DLD1 (cell line): ENCODE measurements around the gene CLCN2.

ENCODE experiments used
- in situ Hi-C: cut with HindIII; loops from 2 replicates; pipeline ENCODE4 v1.10.0; 2017; ENCODE audit warnings: low sequenced_read_pairs

CLCN2 gene

DNA sequence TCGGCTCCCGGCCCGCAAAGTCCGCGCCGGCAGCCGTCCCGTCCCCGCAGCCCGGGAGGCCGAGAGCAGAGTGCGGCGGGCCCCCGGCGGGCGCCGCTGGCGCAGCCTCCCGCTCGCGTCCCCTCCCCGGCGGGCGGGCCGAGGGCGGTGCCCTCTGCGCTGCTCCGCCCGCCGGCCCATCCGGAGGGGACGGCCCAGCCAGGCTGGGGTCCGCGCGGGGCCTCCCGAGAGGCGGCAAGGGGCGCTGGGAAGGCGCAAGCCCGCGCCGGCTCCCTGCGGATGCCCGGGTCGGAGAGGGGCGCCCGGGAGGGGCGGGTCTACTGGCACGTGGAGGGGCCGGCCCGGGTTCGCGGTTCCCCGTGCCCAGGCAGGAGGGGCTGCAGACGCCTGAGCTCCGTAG lies at the start of gene CLCN2, which contains the start of gene POLR2H:
Gene CLCN2, minus strand, starts transcription at position 74 of the 400 bp plus-strand sequence. CDS start 126 bp downstream, outside the sequence.
Gene POLR2H, plus strand, starts transcription at position 179 of the 400 bp plus-strand sequence. CDS start 1,783 bp downstream, outside the sequence.
- in situ Hi-C loops, result loop anchor here (25.0 kb wide), 1 partner anchor 176 kb away; no protein-coding TSS in a partner anchor

DNA sequence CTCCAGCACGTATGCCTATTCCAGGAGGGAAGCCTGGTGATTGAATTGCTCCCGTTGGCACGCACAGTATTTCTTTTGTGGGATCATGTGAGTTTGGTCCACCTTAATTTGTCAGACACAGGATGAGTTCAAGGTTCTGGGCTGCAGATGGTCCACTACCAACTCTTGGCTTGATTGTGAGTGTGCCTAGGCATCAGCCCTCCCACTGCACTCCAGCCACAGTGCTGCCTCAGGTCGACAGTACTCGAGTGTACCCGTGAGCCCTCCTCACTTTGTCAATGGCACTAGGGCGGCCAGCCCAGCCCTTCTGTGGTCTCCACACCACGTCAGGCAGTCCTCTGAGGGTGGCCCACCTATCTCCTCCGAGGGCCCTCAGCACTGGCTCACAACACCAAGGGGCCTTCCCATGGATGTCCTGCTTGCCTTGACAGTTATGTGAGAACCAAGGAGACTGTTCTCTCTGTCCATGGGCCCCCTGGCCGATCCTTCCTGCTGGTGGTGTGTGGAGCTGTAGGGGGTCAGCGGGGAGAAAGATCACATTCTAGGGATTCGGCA lies 48.6 kb upstream of the CLCN2 start:
- in situ Hi-C loops, result no loop called here

DNA sequence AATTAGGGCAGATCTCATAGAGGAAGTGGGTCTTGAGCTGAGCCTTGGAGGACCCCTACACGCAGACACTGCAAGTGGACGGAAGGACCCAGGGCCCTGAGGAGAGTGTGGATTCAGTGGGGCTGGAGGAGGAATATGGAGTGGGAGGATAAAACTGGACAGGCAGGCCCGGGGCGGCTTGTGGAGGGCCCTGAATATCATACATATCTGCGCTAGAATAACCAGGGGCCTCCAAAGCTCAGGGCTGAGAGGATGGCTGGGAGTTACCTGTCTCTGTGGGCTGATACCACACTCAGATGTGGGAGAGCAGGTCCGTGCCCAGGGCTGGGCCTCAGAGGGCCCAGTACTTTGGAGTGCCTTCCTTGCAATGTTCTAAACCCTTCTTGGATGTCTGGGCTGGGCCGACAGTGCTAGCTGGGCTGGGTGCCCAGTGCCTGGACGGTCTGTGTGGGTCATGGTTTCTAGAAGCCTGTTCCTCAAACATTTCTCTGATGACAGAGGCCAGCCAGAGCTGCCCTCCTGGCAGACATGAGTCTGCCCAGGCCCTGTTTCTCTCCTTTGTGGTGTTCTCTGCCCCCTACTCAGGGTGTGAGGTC lies 48.0 kb upstream of the CLCN2 start:
- in situ Hi-C loops, result no loop called here

DNA sequence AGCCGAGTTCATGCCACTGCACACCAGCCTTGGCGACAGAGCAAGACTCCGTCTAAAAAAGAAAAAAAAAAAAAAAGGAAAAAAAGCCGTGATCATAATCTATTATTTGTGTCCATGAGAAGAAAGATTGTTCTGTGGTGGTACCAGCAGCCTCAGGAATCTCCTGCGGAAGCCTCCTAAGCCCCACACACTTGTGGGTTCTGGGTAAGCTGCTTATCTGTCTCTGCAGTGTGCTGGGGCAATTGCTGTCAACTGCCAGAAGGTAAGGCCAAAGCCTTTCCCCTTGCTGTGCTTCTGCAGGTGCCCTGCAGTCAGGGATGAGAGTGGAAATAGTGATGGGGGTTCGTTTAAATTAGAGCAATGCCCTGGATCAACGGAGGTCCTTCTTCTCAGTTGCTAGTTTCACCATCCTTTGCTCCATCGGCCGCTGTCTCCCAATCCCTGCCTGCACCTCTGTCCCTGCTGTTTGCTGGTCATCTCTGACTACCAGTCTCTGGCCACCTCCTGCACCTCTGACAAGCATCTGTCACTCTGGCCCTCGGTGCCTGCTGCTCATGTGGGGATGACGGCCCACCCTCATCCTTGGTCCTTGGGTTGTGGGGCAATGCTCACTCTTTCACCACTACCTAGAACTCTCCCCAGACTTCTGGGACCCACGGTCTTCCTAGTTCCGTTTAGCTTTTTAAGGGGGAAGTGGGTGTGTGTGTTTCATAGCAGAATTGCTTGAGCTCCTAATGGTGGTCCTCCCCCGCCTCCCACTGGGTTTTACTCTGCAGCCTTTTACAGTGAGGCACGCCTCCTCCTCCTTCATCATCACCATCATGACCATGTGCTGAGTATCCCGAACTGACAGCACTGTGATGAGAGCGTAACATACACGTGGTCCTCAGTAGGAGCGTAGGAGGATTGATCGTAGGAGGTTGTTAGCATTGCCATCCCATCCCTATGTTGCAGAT lies 43.9 kb upstream of the CLCN2 start:
- in situ Hi-C loops, result no loop called here

DNA sequence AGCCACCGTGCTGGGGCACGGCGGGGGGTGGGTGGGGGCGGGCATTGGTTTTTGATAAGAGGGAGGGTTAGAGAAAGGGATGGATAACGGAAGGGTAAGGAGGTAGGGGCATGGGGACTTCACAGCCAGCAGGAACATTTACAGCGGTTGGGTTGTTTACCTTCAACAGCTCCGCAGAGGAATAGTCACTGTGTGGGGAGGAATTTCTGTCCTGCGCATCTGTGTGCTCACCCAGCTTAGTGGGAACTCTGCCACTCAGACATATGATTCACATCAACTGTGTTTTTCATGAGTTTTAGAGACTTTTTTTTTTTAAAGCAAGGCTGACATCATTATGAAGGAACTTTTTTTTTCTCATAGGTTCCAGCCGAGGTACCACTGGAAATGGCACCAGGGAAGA lies 38.0 kb upstream of the CLCN2 start:
- in situ Hi-C loops, result no loop called here

DNA sequence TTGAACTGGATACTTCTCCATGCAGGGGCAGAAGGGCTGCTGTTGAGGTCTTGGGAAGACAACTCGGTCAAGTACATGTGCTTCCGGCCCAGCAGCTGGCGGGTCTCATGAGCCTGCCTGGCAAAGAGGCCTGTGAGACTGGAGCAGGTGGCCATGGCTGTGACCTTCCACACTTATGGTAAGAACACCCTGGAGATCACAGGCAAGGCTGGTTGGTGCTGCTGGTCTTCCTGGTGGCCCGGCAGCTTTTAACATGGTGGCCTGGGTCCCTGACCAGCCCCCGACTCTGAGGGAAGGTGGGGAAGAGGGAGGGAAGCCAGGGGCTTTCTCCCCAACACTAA lies 33.9 kb upstream of the CLCN2 start:
- in situ Hi-C loops, result no loop called here

DNA sequence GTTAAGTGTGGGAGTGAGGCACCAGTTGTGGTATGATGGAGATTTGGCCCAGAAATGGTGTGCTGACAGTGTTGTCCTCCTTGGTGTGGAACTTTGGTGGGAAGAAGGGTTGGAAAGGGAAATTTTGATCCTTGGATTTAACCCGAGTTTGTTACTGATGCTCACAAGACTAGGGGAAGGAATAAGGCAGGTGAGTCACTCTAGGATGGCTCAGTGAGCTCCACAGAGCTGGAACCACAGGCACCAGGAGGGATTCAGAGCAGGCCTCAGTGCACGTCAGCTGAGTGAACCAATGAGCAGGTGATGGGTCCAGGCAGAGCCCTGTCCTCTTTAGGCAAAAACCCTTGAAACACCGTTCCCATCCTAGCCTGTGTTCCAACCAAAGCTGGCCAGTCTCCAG lies 29.9 kb upstream of the CLCN2 start:
- in situ Hi-C loops, result no loop called here

DNA sequence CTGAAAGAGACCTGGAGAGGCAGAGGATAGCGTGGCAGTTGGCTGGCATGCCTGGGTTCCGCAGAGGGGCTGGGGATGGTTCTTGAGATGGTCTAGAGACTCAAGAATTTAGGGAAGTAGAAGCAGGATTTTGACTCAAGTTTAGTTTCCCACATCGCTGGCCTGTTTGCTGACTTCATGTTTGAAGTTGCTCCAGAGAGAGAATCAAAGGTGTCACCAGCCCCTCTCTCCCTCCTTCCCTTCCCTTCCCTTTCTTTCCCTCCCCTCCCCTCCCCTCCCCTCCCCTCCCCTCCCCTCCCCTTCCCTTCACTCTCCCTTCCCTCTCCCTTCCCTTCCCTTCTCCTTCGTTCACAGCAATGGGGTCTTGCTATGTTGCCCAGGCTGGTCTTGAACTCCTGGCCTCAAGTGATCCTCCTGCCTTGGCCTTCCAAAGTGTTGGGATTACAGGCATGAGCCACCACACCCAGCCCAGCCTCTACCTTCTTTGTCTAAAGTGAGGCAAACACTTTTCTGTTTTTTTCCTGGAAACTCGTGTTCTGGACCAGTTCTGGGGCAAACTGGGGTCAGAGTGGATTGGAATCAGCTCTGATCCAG lies 28.6 kb upstream of the CLCN2 start:
- in situ Hi-C loops, result no loop called here

DNA sequence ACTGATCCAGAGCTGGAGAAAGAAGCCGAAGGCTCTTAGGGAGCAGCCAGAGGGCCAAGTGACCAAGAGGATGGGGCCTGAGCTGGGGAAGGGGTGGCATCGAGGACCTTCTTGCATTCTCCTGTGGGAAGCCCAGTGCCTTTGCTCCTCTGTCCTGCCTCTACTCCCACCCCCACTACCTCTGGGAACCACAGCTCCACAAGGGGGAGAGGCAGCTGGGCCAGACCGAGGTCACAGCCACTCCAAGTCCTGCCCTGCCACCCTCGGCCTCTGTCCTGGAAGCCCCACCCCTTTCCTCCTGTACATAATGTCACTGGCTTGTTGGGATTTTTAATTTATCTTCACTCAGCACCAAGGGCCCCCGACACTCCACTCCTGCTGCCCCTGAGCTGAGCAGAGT lies 28.0 kb upstream of the CLCN2 start:
- in situ Hi-C loops, result no loop called here

DNA sequence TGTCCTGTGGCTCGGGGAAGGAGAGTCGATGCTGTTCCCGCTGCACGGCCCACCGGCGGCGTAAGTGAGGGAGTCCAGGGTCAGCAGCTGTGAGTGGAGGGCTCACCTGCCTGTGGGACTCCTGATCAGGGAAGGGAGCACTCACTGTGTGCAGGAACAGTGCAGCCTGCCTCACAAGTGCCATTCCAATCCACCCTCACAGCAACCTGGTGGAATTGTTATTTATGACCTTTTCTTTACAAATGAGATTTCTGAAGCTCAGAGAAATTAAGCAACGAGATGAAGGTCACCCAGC lies 27.5 kb upstream of the CLCN2 start:
- in situ Hi-C loops, result no loop called here

DNA sequence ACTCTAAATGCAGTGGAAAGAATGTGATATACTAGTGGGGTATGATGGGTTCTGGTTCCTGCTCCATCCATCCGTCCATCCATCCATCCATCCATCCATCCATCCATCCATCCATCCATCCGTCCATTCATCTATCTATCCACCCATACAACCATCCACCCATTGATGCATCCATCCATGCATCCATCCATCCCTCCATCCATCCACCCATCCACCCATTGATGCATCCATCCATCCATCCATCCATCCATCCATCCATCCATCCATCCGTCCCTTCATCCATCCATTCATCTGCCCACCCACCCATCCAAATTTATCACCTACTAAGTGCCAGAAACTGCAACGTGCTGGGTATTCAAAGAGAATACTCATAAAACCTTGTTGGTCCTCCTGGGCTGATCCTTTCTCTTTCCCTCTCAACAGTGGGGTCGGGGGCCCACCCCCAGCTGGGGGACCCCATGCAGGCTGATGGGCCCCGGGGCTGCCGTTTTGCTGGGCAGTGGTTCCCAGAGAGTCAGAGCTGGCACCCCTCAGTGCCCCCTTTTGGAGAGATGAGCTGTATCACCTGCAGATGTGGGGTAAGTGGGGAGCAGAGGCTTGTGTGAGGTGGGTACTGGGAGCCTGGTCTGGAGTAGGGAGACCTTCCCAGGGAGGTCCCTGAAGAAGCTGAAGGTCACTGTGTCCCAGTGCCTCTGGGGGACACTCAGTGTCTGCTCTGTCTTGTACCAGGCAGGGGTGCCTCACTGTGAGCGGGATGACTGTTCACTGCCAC lies 26.9 kb upstream of the CLCN2 start:
- in situ Hi-C loops, result no loop called here

DNA sequence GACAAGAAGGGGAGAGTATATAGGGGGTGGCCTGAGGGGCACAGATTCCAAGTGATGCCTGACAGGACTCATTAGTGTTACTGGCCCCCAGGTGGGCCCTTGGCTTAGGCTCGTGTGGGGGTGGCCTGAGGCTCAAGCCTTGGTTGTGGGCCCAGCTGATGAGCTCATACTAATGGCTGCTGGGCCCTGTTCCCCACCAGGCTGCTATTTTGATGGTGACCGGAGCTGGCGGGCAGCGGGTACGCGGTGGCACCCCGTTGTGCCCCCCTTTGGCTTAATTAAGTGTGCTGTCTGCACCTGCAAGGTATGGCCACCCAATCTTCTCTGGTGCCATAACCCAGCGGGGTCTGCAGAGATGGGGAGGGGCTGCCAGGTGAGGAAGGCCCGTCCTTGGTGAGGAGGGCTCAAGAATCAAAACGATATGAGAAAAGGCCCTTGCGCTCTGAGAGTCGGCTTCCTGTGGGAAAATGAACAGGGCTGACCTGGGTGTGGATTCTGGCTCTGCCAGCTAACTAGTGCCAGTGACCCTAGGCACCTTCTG lies 25.8 kb upstream of the CLCN2 start:
- in situ Hi-C loops, result no loop called here

DNA sequence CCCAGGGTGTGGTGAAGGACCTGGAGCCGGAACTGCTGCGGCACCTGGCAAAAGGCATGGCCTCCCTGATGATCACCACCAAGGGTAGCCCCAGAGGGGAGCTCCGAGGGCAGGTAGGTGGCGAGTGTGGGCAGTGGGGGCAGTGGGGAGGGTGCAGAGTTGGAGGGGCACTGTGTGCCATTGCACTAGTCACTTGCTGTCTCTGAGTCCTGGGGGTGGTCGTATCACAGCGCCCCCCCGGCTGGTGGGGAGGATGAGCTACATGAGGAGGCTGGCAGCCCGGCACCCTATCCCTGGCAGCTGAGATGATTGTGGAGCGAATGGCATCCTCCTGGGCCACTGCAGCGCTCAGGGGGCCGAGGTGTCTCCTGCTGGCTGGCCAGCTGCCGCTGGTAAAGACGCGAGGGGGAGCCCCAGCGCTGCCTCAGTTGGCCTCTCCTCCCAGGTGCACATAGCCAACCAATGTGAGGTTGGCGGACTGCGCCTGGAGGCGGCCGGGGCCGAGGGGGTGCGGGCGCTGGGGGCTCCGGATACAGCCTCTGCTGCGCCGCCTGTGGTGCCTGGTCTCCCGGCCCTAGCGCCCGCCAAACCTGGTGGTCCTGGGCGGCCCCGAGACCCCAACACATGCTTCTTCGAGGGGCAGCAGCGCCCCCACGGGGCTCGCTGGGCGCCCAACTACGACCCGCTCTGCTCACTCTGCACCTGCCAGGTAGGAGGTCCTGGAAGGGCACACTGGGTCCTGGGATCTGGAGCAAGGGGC lies 24.8 kb upstream of the CLCN2 start:
- in situ Hi-C loops, result no loop called here

DNA sequence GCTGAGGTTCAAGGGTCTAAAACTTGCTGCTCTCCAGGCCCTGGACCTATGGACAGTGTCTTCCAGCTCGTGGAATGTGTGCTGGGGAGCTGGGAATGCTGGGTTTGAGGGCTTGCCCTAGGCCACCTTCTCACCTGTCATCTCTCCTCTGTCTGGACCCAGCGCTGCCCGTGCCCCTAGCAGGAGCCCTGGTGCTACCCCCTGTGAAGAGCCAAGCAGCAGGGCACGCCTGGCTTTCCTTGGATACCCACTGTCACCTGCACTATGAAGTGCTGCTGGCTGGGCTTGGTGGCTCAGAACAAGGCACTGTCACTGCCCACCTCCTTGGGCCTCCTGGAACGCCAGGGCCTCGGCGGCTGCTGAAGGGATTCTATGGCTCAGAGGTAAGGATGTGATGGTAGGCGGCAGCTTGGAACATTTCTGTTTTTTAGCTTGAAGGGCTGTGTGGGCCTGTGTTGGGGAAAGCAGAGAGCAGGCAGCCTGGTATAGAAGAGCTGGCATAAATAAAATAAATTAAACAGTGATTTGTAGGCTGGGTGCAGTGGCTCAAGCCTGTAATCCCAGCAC lies 23.5 kb upstream of the CLCN2 start:
- in situ Hi-C loops, result no loop called here

DNA sequence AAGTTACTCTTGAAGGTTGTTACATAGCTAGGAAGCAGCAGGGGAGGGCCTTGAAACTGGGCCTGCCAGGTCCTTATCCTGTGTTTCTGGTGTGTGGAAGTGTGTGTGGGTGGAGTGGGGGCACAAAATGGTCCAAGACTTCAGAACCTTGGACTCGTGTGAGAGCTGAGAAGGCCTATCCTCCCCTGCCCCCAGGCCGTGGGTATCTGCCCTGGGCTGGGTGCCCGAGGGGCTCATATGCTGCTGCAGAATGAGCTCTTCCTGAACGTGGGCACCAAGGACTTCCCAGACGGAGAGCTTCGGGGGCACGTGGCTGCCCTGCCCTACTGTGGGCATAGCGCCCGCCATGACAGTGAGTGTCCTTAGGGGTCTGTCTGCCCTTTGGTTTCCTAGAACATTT lies 22.9 kb upstream of the CLCN2 start:
- in situ Hi-C loops, result no loop called here

DNA sequence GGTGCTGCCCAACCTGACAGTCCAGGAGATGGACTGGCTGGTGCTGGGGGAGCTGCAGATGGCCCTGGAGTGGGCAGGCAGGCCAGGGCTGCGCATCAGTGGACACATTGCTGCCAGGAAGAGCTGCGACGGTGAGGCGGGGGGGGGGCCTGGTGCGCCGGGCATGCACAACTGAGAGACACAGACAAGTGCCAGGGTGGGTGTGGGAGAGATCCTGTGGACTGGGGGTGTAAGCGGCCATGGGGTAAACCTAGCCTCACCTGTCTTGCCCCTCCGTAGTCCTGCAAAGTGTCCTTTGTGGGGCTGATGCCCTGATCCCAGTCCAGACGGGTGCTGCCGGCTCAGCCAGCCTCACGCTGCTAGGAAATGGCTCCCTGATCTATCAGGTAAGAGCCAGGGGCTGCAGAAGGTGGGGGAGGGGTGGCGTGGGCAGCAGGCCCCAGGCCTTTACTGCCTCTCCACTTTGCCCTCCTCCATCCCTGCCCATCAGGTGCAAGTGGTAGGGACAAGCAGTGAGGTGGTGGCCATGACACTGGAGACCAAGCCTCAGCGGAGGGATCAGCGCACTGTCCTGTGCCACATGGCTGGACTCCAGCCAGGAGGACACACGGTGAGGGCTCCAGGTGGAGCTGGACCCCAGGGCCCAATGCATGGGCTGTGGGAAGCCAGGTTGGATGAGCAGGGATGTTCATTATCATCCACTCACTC lies 21.8 kb upstream of the CLCN2 start:
- in situ Hi-C loops, result no loop called here

DNA sequence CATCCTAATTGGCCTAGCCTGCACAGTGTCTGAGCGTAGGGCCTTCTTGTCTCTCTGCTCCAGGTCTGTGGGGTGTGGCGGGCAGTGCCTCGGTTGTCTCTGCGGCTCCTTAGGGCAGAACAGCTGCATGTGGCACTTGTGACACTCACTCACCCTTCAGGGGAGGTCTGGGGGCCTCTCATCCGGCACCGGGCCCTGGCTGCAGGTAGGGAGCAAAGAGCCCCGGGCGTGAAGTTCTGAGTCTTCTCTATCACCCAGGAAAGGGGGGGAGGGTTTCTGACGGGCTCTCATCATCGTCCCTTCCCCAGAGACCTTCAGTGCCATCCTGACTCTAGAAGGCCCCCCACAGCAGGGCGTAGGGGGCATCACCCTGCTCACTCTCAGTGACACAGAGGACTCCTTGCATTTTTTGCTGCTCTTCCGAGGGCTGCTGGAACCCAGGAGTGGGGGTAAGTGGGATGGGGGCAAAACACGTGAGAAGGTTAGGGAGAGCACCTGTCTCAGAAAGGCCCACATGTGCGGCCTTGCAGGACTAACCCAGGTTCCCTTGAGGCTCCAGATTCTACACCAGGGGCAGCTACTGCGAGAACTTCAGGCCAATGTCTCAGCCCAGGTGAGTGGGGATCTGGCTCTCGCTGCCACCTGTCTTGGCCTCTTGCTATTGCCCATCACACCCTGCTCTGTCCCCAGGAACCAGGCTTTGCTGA lies 21.1 kb upstream of the CLCN2 start:
- in situ Hi-C loops, result no loop called here
